HG02981 (cell line): ENCODE measurements around the gene DNAH11.
"Not testable (repeated sequence)": the region's sequence is repeated elsewhere in the genome, so short reads cannot be mapped to it uniquely, and the experiment has no call there.

Experiments
- ATAC-seq: cut with Tn5 transposase; IDR thresholded peaks from one replicate; pipeline ENCODE4 v1.9.1; 2021; ENCODE audit warnings: mild to moderate bottlenecking, moderate library complexity; ENCODE audit not compliant: unreplicated experiment

The DNAH11 gene

DNA sequence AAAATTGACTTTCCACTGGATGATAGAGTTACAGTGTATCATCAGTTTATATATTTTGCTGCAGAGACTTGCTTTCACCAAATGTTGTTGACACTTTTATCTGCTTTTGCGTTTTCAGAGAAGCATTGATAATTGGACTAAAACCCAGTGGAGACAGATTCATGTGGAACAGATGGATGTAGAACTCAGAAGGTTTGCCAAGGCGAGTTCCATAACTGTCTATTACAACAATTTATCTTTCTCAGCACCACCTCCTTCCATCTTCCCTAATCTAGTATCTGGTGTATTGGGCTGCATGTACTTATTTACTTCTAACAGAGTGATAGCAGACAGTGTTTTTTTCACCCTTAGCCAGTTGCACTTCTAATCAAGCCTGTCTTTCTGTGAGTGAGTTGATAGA is 73.3 kb downstream of the DNAH11 start:
- no peak for ATAC-seq

DNA sequence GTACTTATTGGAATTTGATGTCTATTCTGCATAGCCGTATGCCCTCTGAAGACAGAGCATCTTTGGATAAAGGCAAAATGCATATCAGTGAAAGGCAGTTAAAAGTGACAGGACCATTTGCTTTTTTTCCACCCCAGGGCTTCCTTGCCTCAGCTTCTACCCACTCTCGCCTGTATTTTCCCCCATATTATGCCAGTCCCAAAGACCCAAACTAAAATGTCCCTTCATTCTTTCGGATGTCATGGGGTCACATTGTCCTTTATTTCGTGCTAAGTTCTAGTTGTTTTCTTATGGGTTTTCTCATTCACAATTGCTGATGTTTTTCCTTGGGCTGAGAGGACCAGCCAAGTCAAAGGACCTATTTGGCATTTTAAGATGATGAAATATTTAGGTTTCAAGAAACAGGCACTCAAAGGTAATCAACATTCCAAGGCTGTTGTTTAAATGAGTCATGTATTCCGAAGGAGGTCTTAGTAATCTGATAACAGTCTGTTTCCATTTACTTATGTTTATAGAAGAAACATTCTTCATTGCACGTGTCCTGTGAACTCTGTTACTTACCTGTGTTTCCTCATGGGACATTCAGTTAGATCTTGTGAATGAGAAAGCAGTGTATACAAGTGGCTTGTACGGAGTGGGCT is 74.1 kb downstream of the DNAH11 start:
- no peak for ATAC-seq

DNA sequence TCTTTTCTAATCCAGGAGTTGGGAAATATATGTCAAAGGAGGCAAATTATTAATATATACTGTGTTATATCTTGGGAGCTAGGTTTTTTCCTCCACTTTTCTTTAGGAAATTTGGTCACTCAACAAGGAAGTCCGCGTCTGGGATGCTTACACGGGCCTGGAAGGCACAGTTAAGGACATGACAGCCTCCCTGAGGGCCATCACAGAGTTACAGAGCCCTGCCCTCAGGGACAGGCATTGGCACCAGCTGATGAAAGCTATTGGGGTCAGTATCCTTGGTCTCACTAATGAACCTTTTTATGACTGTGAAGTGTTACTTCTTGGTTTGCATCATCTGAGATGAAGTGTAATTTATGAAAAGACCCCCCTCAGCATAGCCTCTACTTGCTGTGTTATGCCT is 74.7 kb downstream of the DNAH11 start:
- no peak for ATAC-seq

DNA sequence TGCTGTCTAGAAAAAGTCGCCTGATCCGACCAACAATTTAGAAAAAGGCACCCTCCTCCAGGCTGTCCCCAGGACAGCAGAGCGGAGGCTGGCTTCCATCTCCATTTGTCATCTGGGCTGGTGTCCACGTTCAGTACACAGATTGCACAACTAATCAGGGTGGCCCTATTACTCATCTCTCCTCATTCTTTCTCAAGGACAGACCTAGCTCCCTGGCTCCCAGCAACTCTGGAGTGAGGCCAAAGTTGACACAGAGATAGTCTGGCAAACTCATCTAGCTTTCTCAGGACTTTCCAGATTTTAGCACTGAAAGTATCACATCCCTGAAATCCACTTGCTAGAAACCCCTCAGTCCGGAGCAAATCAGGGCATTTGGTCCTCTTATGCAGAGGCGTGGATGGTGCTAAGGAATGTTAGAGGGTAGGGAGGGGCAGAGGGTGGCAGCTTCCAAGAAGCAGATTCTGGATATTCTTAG is 75.1 kb downstream of the DNAH11 start:
- no peak for ATAC-seq

DNA sequence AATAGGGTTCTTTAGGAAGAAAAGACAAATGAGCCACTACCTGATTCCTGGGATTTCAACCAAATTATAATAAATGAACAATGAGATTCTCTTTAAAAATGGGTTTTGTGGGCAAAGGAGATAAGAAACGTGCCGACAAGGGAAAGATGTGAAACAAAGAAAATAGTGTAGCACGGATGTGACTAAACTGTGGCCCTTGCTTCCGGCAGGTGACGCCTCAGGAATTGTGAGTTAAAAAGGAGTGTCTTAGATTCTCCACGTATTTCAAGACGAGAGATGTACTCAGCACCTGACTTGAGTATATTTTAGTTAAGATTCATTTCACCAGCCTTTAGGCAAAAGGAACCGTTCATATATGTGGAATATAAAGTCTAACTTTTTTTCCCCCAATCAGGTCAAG is 75.9 kb downstream of the DNAH11 start:
- ATAC-seq: no peak

DNA sequence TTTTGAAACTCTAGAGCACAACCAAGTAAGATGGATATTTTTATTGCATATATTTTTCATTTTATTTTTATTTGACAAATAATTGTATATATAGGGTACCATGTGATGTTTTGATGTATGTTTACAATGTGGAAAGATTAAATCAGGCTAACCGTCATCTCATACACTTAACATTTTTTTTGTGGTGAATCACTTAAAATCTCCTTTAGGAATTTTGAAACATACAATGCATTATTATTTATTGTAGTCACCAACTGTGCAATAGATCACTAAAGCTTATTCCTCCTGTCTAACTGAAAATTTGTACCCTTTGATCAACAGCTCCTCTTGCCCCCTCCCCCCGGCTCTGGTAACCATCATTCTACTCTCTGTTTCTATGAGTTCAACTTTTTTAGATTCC is 77.2 kb downstream of the DNAH11 start:
- ATAC-seq: no peak

DNA sequence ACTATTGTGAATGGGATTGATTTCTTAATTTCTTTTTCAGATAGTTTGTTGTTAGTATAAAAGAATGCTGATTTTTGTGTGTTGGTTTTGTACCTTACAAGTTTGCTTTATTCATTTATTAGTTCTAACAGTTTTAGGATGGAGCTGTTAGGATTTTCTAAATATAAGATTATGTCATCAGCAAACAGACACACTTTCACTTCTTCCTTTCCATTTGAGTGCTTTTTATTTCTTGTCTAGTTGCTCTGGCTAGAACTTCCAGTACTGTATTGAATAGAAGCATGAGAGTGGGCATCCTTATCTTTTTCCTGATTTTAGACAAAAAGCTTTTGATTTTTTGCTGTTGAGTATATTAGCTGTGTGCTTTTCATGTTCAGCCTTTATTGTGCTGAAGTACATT is 81.5 kb downstream of the DNAH11 start:
- ATAC-seq: no peak

DNA sequence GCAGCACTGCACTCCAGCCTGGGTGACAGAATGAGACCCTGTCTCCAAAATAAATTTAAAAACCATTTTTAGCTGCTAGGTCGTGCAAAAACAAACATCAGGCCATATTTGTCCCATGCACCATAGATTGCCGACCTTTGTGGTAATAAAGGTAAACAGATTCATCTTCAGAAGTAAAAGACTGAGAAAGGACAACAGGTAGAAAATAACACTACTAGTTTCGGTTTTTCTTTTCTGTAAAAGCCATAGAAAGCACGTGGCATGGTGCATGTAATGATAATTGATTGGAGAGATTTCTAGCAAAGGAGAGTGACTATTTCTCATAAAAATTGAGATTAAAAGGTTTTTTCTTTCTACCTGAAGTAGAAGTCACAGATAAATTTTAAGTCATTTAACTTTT is 93.9 kb downstream of the DNAH11 start:
- no peak for ATAC-seq

DNA sequence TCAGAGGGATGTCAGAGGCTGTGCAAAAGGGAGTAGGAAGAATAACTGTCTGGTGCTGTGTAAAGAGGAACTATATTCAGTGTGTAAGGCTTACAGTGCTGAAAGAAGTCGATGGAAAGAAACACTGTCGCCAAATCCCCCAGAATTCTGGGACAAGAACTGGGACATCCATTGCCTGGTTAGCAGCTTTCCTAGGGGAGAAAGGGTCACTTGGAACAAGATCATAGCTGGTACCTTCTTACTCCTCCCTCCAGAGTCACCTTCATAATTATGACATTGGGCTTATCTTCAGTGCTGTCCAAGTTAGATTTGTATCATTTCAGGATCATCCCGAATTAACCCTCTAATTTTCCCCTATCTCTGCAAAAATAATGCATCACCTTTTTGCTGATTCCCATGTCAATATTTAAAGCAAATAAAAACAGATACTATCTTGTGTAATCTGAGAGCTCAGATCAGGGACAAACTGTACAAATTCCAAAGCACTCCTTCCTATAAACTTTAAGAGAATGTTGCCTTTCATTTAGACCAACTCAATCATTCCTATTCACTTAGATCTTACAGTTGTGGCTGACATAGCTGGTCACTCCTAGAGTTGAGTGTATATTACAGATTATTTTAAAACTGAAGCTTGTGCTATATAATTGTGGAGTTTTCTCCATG is 96.5 kb downstream of the DNAH11 start:
- no peak for ATAC-seq

DNA sequence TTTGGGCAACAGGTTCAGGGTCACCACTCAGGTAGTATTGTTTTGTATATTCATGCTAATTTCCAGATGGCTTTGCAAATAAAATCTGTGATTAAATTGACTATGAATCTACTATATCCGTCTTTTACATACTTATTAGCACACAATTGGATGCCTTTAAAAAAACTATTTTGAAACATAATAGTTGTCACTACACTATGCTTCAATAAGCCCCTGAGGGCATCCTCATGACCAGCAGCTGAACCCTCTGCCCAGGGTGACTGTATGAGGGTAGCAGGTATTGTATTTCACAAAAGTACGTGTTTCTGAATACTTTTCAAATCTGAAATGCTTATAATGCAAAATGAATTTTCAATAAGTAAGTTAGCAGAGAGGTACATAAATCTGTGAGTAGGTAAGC is 97.3 kb downstream of the DNAH11 start:
- ATAC-seq: no peak

DNA sequence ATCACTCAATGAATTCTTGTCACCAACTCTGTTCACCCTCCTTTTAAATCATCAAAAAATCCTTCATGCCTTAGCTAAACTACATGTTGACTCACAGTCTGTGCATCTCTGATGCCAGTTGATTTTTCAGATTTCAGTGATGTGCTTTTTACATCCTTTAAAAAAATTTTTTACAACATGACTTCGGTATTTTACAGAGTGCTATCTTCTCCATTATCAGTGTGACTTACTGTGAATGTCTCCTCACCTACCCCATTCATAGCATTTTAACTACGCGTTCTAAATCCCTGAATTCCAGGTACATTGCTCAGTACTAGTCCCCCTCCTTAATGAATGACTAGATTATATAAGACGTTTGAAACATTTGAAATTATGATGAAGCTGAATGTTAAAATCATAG is 98.7 kb downstream of the DNAH11 start:
- no peak for ATAC-seq

DNA sequence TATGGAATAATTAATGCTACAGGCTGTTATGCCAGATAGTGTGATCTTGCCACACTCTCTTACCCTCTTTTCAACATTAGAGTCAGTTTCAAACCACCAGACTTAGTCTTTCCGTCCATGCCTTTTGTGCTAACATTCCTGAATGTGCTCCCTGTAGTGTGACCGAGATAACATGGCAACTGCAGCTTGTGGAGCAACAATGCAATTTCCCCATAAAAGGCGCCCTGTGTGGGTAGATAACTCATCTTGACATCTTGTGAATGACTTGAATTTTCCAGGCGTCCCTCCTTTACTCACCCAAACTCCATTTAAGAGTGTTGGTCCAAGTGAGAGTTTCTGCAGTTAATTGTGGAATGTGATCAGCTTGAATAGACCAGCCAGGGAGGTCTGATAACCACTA is 99.6 kb downstream of the DNAH11 start:
- ATAC-seq: no peak

DNA sequence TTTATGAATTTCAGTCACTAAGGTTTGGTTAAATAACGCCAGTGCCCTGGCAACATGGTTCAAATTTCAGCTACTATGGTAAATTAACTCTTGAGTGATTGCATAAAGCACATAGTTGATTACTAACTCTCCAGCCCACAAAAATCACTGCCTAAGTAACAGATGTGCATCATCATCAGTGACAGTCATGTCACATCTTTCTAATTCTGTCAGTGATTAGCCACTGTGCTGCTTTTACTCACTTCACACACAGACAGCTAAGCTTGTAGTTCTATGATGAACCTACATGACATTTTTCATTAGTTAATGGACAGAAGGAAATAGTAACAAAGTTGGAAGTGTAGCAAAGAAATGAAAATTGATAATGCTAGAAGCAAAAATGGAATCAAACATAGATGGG is 108.9 kb downstream of the DNAH11 start:
- ATAC-seq: no peak

DNA sequence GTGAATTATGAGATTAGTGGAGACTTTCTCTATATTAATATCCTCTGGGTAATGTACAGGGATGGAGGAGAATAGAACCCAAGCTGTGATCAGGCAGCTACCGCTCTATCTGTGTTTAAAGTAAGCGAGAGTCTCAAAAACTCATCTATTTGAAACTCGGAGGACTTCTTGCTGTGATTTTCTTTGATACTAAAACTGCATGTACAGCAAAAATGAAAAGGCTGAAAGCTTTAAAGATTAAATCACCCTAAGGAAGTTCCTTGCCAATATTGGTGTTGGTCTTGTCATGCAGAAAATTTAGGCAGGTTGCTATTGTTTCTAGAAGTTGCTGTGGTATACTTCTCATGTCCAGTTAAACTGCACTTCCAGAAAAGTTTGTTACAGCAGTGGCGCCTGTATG is 110.8 kb downstream of the DNAH11 start:
- no peak for ATAC-seq

DNA sequence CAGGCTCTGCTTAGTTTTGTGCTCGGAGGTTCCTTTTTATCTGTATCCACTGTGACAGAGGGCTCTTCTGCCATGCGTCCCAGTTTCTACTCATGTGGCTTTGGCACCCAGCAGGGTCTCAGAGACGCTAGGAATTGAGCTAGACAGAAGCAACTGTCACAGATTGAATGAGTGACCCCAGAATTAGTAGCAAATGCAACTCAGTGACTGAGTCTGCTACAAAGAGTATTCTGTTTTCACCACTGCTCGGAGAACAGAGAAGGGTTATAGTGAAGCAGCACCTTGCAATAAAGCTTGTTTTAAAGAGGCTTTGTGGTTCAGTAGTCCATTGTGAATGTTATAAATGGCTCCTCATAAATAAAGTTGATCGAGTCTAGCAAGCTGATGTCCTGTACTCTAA is 113.2 kb downstream of the DNAH11 start:
- no peak for ATAC-seq

DNA sequence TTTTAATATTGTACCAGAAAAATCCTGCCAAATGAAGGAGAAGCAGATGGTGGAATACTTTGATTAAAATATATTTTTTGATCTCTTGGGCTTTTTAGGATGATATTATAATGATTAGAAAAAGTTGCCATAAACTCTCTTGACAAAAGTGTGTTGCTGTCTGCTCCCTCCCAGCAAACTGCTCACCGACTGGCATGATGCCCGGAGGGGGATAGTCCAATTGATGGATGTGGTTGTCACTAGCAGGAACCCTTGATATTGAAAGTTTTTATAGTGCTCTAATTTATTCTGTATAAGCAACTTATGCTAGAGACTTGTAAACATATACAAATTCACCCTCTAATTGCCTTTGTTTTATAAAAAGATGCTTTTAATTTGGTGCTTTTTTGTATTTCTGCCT is 114.0 kb downstream of the DNAH11 start:
- ATAC-seq: no peak

DNA sequence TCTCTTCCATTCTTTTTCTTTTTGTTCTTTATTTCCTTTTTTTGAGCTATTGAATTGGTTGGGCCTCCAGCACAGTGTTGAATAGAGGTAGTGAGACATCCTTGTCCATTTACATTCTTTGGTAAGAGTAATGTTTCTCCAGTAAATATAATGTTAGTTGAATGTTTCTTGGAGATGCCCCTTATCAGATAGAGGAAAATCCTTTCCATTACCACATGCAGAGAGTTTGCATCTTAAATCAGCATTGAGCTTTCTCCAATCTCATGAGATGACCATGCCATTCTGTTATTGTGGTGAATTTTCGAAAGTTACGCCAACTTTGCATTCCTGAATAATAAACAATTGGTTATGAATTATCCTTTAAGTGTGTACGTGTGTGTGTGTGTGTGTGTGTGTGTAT is 127.7 kb downstream of the DNAH11 start:
- no peak for ATAC-seq

DNA sequence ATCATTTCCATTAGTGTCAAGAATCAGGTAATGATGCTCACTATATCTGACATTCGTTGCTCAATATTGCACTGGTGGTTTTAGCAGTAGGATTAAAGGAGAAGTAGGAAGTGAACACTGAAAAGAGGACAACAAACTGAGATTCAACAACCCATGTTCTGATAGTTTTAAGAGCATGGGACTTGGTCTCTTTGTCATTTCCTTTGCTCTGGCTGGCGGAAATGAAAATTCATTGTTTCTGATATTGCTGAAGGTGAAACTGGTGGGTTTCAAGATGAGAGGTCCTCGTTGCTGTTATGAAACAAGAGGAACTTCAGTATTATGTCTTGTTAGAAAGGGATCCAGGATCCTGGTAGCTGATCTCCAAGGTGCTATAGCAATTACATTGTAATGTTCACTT is 129.0 kb downstream of the DNAH11 start:
- no peak for ATAC-seq

DNA sequence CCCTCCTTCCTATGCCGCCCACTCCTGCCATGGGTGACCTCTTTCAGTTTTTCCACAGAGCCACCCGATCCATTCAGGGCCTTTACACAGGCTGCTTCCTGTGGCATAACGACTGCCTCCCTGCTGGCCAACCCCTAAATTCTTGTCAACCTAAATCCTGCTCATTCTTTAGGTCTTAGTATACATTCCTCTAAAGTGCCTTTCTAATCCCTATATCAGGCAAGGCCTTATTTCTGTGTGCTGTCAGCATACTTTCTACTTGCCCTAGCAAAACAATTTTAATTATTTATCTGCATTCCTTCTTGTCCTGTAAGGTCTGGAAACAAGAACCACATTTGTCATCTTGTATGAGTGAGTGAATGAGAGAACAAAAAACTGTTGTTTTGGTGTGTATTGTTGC is 132.4 kb downstream of the DNAH11 start:
- ATAC-seq: no peak

DNA sequence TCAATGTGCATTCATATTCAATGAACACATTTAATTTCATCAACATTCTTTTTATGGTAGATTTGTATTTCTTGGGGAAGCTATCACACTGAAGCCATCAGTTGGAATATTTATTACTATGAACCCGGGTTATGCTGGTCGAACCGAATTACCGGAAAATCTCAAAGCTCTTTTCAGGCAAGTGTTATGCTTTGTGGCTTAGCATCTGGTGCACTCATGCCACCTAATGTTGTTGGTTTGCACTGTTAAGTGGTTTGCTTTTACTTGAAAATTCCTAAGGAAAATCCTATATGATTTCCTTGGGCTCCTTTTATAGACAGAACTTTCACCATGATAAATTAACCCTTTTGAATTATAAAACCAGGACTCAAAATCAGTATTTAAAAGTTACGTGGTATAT is 147.9 kb downstream of the DNAH11 start:
- no peak for ATAC-seq

DNA sequence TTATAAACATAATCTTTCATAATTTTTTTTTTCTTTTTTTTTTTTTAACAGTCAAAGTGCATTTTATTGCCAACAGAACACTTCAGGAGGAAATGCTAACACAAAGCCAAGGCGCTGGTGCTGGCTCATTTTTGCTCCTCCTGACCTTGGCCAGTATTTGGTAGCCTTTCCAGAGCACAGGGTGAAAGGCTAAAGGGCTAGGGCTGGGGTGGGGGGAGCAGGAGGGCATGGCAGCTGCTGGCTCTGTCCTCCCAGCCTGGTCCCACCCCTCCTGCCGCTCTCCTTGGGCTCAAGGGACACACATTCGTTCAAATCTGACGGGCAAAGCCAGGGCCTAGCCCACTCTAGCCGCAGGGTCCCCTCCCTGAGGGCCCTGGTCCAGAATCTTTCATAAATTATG is 148.3 kb downstream of the DNAH11 start:
- not testable (repeated sequence) for ATAC-seq

DNA sequence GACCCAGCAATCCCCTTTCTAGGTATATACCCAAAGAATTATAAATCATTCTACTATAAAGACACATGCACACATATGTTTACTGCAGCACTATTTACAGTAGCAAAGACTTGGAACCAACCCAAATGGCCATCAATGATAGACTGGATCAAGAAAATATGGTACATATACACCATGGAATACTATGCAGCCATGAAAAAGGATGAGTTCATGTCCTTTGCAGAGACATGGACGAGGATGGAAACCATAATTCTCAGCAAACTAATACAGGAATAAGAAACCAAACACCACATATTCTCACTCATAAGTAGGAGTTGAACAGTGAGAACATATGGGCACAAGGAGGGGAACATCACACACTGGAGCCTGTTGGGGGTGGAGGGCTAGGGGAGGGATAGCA is 157.7 kb downstream of the DNAH11 start:
- not testable (repeated sequence) for ATAC-seq

DNA sequence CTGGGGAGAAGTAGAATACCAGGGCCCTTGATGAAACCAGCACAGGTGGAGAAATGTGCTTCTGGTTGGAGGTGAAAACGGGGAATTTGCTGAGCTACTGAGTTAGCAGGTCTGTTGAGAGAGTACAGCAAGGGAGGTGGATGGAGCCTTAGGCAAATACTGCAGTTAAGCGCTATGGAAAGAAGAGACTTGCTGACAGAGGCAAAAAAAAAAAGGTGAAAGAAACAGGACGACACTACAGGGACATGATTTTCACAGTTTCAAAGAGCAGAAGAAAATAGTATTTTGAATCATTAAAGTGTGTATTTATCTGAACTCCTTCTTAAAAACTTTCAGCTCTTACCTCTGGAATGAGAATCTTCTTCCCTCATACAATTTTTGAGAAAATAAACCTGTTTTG is 159.5 kb downstream of the DNAH11 start:
- ATAC-seq: no peak
